HG03060 (cell line): ENCODE results near the gene GADD45G.

ENCODE experiments used
- ATAC-seq: cut with Tn5 transposase; IDR thresholded peaks from one replicate; pipeline ENCODE4 v1.9.1; 2021; ENCODE audit warnings: low read depth, moderate number of reproducible peaks; ENCODE audit not compliant: unreplicated experiment

The GADD45G gene

DNA sequence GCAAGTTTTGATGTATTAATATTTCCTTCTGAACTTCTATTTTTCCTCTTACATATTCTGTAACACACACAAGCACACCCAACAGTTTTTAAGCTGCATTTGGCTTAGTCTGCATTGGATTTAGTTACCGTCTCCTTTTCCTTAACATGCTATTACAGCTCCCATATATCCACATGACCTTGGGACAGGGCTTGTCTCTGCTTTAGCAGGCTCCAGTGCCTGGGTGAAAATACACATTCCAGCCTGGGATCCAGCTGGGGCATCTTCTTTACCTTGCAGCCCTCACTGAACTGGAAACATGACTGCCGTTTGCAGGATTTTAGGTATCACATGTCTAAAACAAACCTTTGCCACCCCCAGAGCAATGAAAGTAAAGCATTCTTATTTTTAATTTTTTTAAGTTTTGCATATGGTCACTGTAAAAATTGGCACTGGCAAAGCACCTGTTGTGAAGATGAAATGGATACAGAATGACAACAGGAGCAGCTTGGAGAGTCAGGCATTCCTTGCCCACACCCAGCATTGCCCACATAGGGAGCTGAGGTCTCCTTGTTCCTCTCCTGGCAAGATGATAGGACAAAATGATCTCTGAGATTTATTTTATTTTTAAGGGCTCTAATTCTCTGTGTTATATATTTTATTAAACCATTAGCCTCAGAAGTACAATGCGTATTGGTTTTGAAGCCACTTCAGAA lies 4.0 kb downstream of the GADD45G start:
- ATAC-seq, result no peak

DNA sequence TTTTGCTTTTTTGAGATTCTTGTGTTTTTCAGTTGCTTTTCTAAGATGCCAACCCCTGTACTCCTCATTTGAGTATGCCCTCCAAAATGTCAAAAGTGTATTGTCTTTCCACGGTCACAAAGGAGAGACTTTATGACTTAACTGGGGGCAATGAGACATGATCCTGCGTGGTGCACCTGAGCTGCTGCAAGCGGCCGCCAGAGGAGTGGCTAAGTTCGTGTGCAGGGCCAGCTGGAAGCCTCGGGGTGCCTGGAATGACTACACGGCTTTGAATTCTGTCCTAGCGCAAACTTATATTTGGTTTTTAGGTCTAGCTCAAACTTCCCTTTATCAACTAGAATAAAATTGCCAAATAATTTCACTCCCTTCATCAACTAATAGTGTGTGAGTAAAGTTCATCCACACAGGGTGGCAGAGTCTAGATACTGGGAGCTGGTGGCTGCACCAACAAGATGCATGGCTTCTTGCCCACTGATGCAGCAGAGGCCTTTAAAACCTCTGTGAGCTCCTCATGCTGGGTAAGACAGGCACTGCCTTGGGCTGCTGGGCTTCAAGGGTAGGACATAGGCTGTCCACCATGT lies 4.7 kb downstream of the GADD45G start:
- no peak for ATAC-seq

DNA sequence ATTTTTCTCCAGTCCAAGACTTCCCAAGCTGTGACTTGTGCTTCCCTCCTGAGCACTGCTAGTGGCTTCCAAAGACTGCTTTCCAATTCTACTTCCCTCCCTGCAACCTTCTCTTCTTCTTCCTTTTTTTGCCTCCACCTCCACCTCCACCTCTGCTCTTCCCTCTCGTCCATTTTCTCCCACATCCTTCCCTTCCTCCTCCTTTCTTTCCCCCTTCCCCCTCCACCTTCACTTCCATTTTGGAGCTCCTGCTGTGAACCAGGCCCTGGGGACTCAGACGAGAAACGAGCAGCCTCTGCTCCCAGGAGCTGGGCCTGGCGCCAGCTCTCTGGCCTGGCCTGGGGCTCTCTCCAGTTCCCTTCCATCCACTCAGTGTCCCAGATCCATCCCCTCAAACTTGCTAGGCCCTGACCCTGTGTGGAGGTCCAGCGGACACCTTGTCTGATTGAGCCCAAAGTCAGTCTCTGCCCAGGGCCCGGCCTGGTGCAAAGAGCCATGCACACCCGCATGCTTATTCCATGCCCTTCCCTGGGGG lies 5.6 kb downstream of the GADD45G start:
- no peak for ATAC-seq

DNA sequence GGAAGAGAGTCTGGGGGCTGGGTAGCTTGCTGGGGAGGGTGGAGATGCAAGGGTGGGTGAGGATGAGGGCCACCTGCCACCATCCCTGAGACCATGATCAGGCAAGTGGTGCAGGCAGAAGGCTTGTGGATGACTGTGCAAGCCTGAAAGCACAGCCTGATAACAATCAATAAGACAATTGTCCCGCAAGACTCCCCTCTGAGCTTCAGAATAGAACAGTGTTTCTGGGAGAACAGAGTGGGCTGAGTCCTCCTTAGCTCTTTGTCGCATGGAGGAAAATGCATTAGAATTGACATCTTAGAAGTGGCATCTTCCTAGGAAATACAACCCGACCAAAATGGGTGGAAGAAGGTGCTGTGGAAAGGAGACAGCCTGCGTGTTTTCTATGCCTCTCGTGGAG lies 6.6 kb downstream of the GADD45G start:
- ATAC-seq, result no peak

DNA sequence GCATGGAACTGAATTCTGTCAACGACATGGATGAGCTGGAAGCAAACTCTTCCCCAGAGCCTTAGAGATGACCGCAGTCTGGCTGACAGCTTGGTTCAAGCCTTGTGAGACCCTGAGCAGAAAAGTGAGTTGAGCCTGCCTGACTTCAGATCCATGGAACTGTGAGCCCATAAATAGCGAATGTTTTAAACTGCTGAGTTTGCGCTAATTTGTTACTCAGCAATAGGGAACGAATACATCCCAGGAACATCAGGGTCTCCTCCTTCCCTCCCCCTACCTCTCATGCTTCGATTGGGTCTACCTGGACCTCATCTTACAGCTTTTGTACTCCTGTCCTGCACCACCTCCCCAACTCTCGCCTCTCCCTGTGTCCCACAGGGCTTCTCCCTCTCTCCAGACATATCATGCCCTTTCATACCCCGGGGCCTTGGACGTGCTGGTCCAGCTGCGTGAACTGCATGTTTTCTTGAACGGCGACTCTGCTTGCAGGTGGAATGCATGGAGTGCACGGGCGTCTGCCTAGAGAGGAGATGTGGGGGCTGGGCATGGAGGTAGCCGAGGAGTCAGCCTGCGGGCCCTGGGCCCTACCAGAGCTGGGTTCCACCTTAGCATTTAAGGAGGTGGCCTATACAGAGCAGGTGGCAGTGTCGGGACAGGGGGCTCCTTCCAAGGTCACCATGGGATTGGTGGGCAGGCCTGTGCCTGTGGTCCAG lies 7.9 kb downstream of the GADD45G start:
- no peak for ATAC-seq

DNA sequence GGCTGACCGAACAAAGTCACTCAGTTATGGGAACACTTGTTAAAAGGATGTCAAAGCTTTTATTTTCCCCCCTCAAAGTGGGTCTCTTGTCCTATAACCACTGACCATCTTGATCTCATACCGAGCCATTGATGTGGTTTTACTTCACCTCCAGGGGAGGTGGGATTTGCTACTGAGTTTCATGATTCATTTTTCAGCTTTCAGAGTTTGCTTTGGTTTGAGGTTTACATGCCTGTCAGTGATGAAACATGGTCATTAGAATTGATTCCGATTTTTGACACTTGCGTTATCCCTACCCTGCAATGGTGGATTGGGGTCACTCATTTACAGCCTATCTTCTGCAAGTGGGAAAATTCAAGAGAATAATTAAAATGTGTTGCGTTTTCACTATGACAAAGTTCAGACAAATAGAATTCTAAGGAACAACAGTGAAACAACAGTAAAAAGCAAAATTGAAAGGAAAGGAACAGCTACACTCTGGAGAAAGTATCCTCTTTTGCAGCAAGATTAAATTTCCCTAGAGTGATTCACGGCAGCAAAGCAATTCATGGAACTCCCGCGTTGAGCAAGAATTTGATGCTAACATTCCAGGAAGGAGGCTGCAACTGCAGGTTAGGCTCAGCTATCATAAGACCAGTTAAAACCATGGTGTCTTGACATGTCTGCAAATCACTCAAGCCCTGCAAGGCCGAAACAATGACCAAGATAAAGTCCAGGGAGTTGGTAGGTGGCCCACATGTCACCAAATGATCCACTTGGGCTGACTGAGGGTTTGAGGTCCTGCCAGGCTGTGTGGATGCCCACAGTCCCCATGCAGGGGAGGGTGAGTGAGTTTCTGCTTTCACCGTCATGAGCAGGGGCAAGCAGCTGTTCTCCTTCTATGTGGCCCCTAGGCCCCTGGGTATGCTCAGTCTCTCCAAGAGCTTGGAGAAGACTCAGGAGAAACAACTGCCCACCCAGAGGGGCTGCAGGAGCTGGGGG lies 9.4 kb downstream of the GADD45G start:
- ATAC-seq, result no peak

DNA sequence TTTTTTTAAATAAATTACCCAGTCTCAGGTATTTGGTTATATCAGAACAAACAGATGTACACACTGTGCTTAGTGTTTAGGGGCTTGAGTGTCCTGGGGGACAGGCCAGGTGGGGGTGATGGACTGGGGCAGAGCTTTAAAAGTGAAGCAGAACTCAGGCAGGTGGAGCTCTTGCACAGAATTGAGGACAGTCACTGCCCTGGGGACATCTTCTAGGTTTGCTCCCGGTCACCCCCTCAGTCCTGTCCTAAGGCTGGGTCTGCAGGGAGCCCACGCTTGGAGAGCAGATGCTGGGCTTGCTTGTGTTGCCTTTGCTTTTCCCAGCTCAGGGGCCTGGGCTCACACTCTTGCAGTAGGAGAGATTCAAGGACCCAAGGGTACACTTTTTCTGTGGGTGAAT lies 10.8 kb downstream of the GADD45G start:
- ATAC-seq, result no peak

DNA sequence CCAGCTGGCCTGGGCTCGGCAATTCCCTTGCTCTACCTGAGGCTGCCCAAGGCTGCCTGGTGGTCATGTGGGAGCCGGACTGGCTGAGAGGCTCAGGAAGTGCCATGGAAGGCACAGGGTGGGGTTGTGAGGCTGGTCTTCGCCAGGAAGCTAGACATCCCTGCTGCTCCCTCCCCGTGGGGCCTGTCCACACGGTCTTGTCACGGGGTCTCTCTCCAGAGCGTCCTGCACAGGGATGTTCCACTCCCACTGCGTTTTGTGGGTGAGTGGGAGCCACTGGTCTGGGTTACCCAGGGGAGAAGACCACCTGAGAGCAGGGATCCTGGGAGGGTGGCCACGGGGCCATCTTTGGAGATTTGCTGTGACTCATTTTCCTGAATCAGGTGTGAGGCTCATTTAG lies 11.6 kb downstream of the GADD45G start:
- no peak for ATAC-seq

DNA sequence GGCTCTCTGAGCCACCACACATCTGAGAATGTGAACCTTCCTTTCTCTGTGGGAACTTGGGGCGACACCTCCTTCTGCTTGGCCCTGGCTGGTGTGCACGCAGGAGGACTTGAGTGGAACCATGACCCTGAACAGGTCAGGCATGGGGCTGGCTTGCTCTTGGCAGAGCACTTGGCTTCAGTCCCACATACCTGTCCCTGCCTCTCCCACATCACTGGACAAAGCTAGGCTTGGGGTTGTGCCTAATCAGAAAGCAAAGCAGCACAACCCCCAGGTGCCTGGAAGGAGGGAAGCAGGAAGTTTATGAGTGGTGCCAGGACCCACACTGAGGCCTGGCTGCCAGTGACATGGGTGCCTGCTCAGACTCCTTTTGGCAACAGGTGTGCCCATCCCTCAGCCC lies 13.2 kb downstream of the GADD45G start:
- no peak for ATAC-seq

DNA sequence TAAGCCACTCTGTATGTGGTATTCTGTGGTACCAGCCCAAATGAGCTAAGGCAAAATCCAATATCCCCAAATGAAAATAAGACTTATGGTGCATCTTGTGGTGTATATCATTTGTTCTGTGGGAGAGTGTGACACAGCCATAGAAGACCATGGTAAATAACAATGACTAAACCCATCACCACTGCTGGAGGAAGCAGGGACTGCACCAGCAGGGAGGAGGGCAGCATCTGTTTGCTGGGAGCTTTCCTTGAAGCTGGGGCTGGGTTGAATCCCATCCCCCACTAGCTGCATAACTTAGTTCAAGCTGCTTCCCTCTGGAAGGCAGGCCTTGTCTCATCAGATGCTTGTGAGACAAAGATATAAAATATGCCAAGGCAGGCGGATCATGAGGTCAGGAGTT lies 14.2 kb downstream of the GADD45G start:
- ATAC-seq, result no peak

DNA sequence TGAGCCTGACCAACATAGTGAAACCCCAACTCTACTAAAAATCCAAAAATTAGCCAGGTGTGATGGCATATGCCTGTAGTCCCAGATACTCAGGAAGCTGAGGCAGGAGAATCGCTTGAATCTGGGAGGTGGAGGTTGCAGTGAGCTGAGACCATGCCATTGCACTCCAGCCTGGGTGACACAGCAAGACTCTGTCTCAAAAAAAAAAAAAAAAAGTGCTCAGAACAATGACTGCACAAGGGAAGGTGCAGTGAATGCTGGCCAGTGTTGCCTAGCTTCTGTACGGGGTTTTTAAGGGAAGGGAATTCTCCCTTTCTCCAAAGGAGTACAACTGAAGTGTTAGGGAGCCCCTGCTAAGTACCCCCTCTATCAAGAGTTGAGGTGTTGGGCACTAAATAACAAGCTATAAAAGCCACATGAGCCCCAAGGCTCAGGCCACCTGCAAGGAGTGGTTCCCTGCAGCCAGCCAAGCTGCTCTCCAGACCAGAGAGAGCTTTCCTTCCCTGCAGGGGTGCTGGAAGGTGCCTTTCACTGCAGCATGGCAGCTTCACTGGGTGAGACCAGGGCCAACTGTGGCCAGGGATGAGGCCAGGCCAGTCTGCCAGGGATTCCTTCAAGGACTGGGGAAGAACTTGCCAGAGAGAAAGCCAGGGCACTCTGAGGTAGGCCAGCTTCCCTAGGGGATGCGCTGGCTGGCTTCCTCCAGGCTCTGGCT lies 14.8 kb downstream of the GADD45G start:
- ATAC-seq, result no peak

DNA sequence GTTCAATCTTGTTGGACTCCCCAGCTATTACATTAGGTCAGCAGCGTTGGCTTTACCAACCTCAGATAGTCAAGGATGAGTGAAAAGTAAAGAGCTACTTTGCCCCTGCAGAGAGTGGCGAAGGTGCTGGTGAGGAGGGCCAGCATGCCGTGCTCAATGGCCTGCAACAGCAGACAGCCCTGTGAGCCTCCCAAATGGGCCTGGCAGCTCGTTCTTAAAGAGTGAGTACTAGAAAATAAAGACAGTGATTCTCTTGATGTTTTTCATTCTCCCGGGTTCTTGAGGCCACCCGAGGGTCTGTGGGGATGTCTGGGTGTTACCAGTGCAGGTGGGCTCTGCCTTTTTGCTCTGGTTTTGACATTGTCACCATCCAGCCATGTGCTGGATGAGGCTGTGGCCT lies 16.2 kb downstream of the GADD45G start:
- no peak for ATAC-seq

DNA sequence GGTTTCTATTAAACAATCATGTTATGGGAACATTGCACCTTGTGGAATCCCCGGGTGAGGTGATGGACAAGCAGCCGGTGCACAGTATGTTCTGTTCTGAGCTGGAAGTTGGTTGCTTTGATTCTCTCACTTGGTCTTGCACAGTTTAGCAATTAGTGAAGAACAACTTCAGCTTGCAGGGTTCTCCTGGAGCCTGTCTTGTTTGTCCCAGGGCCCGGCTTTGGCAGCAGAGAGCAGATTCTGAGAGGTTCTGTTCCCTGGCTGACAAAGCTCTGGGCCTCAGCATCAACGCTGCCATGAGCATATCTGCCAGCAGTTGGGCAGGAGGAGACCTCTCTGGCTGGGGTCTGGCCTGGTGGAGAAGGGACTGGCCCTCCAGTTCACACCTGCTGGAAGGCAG lies 16.9 kb downstream of the GADD45G start:
- ATAC-seq, result no peak

DNA sequence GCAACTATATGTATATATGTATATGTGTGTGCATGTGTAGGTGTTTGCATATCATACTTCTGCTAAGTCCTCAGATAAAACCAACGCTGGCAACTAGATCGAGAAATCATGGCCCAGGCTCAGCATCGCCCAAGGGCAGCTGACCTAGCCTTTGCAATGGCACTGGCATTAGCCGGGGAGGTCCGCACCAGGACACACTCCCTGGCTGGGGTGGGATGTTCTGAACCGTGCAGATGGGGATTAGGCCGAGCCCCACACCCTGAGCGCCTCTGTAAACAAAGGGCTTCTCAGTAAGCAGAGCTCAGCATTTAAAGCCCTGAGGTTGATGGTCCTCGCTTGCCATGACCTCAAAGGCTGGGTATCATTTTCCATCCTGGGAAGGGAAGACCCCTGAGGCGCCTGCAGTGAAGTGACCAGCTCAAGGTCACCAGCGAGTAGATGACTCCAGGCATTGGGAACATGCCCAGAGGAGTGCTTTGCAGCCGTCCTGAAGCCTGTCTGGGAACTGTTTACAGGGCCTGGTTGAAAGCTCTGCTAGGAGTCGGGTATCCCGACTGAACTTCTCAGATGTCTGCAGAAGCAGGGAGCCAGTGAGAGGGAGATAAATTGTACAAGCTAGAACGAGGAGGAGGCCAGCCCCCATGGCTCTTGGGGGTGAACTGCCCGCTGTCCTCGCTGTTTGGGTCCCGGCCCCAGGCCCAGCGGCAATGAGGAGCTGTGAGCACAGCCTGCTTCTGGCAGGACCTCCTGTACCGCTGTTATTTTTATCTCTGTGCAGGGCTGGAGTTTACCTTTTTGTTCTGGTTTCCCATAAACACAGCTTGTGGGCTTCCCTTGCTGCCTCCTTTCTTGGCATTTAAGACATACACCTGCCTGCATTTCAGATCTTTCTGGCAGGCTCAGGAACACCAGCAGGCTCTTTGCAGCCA lies 18.4 kb downstream of the GADD45G start:
- ATAC-seq, result no peak

DNA sequence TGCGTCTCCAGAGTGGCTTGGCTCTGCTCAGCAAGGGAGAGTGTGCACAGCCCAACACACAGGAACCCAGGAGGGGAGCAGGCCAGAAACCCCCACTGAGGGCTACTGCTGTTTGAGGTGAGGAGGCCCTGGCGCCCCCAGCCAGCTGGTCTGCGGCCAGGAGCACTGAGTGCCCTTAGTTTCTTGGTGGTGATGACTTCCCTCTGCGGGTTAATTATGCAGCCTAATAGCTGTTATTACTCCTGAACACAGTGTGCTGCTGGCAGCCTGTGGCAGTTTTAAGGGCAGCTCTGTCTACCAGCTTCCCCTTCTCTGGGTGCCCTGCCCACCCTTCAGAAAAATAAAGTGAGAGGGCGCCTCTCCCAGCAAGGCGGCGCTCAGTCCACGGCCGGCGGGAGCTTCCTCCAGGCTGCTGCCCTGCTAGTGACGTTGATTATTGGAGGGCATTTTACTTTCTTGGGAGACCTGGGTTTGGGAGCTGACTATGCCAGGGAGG lies 19.2 kb downstream of the GADD45G start:
- ATAC-seq, result no peak

DNA sequence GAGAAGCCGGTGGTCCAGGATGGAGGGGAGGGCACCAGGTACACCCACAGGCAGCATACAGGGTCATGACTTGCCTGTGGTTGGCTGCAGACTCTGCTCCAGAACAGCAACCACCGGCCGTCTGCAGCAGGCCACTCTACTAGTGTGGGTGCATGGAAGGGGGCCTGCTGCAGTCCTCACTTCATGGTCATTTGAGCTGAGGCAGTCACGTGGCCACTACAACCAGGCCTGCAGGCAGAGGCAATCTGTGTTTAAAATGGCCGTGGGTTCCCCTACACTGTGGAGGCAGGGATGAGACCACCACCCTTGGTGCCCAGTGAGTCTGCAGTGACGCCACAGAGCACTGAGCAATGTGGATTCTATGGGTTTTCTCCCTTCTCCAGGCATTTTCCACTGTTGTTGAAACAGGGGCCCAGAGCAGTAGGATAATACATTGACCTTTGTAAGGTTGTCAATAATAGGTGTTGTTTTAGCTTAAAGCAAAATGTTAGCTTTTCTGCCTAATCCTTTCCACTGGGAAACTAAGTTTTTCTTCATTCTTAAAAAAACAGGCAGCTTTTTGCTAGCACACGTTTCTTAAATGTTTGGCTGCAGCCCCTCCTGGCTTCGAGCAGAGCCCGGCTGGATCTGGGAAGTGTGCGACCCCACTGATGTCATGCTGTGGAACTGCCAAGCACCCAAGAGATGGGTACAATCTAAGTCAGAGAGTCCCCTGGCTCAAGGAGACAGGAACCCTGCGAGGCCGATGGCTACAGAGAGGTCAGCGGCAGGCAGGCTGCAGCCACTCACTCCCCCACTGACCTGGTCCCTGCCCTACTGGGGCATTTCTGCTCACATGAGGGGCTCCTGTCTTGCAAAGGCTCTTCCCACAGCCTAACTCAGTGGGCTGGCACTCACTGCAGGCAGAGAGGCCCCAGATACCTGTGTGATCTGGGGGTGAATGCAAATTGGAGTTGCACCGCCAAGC lies 21.2 kb downstream of the GADD45G start:
- ATAC-seq, result no peak

DNA sequence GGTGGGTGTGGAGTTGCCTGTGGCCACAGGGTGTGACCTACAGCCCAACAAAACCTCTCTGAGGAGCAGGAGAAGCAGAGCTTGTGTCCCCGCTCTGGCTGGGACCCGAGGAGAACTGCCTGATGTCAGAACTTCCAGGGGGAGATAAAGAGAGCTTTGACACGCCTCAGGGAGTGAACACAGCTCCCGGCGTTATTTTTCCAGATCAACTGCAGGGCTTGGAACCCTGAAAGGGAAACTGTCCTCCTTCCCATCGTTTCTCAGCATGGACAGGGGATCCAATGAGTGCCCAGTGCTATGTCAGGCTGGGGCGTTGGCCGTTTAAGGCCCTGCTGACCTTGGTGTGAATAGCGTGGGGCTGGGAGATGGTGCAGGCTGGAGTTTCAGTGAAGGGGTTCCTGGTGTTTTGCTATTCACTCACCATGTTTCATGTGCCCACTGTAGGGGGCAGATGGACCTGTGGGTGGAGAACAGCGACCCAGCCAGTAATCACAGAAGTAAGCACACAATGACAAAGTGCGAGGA lies 22.0 kb downstream of the GADD45G start:
- ATAC-seq, result no peak
